ENCODE measurements around the gene LTN1.
A peak's percentile ranks its signal among the peaks of the same experiment; 100 is the strongest.

Gene LTN1

GRCh38 chr21:28884976-28885852 is 107.5 kb downstream of the LTN1 start:
- TF ChIP-seq SIN3A (IDR thresholded peaks at IDR 0.05; ENCODE audit: borderline replicate concordance, insufficient read depth, low read length) (no peak), TAF1 (IDR thresholded peaks at IDR 0.05; ENCODE audit: borderline replicate concordance, insufficient read depth, low read length) (peak; percentile 45; the same call in 1 of the 2 replicates), POLR2AphosphoS5 (IDR thresholded peaks at IDR 0.05; ENCODE audit: low read depth, low read length) (peak; percentile 98), REST (IDR thresholded peaks at IDR 0.05; ENCODE audit: insufficient read depth in 1 of 2, low read depth in 2 of 2, low read length in 2 of 2) (no peak), FOXP2 (optimal IDR thresholded peaks at IDR 0.05; ENCODE audit: borderline replicate concordance, extremely low read depth, extremely low read length, insufficient read depth) (peak; percentile 98)

DNA sequence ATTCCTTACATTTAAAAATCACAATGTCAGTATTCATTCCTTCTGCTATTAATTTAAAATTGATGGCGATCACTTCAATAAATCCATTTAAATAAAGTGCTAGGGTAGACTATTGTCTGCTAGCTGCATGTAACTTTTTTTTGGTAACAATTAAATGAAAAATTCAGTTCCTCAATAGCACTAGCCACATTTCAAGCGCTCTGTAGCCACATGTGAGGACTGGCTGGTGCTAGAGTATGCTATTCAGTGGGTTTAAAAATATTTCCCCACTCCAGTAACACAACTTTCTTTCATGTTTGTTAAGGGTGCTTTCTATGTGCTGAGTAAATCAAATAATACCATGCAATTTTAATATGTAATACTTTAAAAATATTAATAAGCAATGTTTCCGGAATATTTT is 108.2 kb downstream of the LTN1 start:
- TF ChIP-seq TAF1 (IDR thresholded peaks at IDR 0.05; ENCODE audit: borderline replicate concordance, insufficient read depth, low read length) (no peak), SIN3A (IDR thresholded peaks at IDR 0.05; ENCODE audit: borderline replicate concordance, insufficient read depth, low read length) (no peak), REST (IDR thresholded peaks at IDR 0.05; ENCODE audit: insufficient read depth in 1 of 2, low read depth in 2 of 2, low read length in 2 of 2) (no peak), FOXP2 (optimal IDR thresholded peaks at IDR 0.05; ENCODE audit: borderline replicate concordance, extremely low read depth, extremely low read length, insufficient read depth) (no peak), POLR2AphosphoS5 (IDR thresholded peaks at IDR 0.05; ENCODE audit: low read depth, low read length) (no peak)

DNA sequence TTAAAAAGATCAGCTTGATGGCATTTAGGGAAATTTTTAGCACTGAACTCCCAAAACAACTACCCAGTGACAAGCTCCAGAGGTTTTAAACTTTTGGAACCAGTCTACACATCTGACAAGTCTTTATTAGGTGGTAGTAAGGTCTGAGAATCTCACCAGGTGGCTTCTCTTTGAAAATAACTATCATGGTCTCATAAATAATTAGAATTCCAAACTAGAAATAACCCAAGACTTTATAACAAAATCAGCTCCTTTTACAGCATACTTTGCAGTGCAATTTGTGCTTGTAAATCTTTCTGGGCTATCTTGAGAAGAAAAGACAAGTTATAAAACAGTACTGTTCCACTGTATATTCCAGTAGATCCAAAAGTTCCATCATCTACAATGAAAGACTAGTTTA is 108.7 kb downstream of the LTN1 start:
- TF ChIP-seq POLR2AphosphoS5 (IDR thresholded peaks at IDR 0.05; ENCODE audit: low read depth, low read length) (no peak), SIN3A (IDR thresholded peaks at IDR 0.05; ENCODE audit: borderline replicate concordance, insufficient read depth, low read length) (no peak), TAF1 (IDR thresholded peaks at IDR 0.05; ENCODE audit: borderline replicate concordance, insufficient read depth, low read length) (no peak), REST (IDR thresholded peaks at IDR 0.05; ENCODE audit: insufficient read depth in 1 of 2, low read depth in 2 of 2, low read length in 2 of 2) (no peak), FOXP2 (optimal IDR thresholded peaks at IDR 0.05; ENCODE audit: borderline replicate concordance, extremely low read depth, extremely low read length, insufficient read depth) (no peak)

- TF ChIP-seq FOXP2 (optimal IDR thresholded peaks at IDR 0.05; ENCODE audit: borderline replicate concordance, extremely low read depth, extremely low read length, insufficient read depth) (no peak), SIN3A (IDR thresholded peaks at IDR 0.05; ENCODE audit: borderline replicate concordance, insufficient read depth, low read length) (no peak), REST (IDR thresholded peaks at IDR 0.05; ENCODE audit: insufficient read depth in 1 of 2, low read depth in 2 of 2, low read length in 2 of 2) (no peak), TAF1 (IDR thresholded peaks at IDR 0.05; ENCODE audit: borderline replicate concordance, insufficient read depth, low read length) (no peak), POLR2AphosphoS5 (IDR thresholded peaks at IDR 0.05; ENCODE audit: low read depth, low read length) (no peak)
Observed at GRCh38 chr21:28882345-28882744, 110.3 kb downstream of the LTN1 start.

Data from PFSK-1 (cell line).